ENCODE results near the gene AHNAK. TPM values are rescaled to one million over a fixed set of nuclear protein-coding genes. Genes with fewer than 3 reads are reported as not detected.
"Not testable (repeated sequence)": the region's sequence is repeated elsewhere in the genome, so short reads cannot be mapped to it uniquely, and the experiment has no call there.

Gene AHNAK
- total RNA-seq, 3 donors from 2014 or later, result 12.3 to 22.7 (median 13.3) TPM

- Mint-ChIP-seq H3K27me3 (ENCODE audit: low read depth) (no peaks in the 10 kb centered on the region), H3K9me3 (no peaks in the 10 kb centered on the region), H3K4me1 (ENCODE audit: low read depth) (peaks cover 15% of the 10 kb centered on the region), H3K4me3 (no peak overlapping the region), H3K36me3 (ENCODE audit: insufficient read depth) (peaks cover 21% of the 10 kb centered on the region)
- DNase-seq (no peak), ATAC-seq (no peak)
Observed at GRCh38 chr11:62578541-62578940, 31.9 kb upstream of the AHNAK start.

GRCh38 chr11:62577046-62577714, 30.6 kb upstream of the AHNAK start:
- H3K9me3 Mint-ChIP-seq, result no peaks in the 10 kb centered on the region
- no peak overlapping the region for H3K4me3 Mint-ChIP-seq
- peaks cover 33% of the 10 kb centered on the region for H3K36me3 Mint-ChIP-seq (ENCODE audit: insufficient read depth)
- no peak for DNase-seq
- H3K27me3 Mint-ChIP-seq (ENCODE audit: low read depth), result no peaks in the 10 kb centered on the region
- H3K4me1 Mint-ChIP-seq (ENCODE audit: low read depth), result peaks cover 25% of the 10 kb centered on the region
- no peak for ATAC-seq

- Mint-ChIP-seq H3K4me3 (peak overlapping the region; percentile 98), H3K36me3 (ENCODE audit: insufficient read depth) (peaks cover 40% of the 10 kb centered on the region), H3K4me1 (ENCODE audit: low read depth) (peaks cover 39% of the 10 kb centered on the region), H3K9me3 (no peaks in the 10 kb centered on the region), H3K27me3 (ENCODE audit: low read depth) (no peaks in the 10 kb centered on the region)
- DNase-seq, result no peak
- ATAC-seq, result no peak
Observed at GRCh38 chr11:62575837-62576236, 29.2 kb upstream of the AHNAK start.

- Mint-ChIP-seq H3K4me1 (ENCODE audit: low read depth) (peaks cover 44% of the 10 kb centered on the region), H3K4me3 (peak overlapping the region; percentile 98), H3K9me3 (no peaks in the 10 kb centered on the region), H3K36me3 (ENCODE audit: insufficient read depth) (peaks cover 42% of the 10 kb centered on the region), H3K27me3 (ENCODE audit: low read depth) (no peaks in the 10 kb centered on the region)
- ATAC-seq (no peak), DNase-seq (no peak)
Observed at GRCh38 chr11:62575156-62575555, 28.6 kb upstream of the AHNAK start.

- Mint-ChIP-seq H3K4me3 (peak overlapping the region; percentile 98), H3K27me3 (ENCODE audit: low read depth) (no peaks in the 10 kb centered on the region), H3K9me3 (no peaks in the 10 kb centered on the region), H3K36me3 (ENCODE audit: insufficient read depth) (peaks cover 45% of the 10 kb centered on the region), H3K4me1 (ENCODE audit: low read depth) (peaks cover 50% of the 10 kb centered on the region)
- ATAC-seq, result peak; percentile 9 to 11
- no peak for DNase-seq
Observed at GRCh38 chr11:62574363-62575071, 27.9 kb upstream of the AHNAK start.

GRCh38 chr11:62573592-62574362, 27.2 kb upstream of the AHNAK start, which contains the start of gene EEF1G:
TSS of gene EEF1G (minus strand) at chr11:62573891. CDS start at chr11:62573842, 49 bp downstream.
- H3K9me3 Mint-ChIP-seq, result no peaks in the 10 kb centered on the region
- peaks cover 47% of the 10 kb centered on the region for H3K36me3 Mint-ChIP-seq (ENCODE audit: insufficient read depth)
- no peaks in the 10 kb centered on the region for H3K27me3 Mint-ChIP-seq (ENCODE audit: low read depth)
- peak within 1 kb of the TSS; percentile 98 for H3K4me3 Mint-ChIP-seq
- ATAC-seq (peak; percentile 91 to 92), DNase-seq (peak; percentile 96)
- peaks cover 51% of the 10 kb centered on the region for H3K4me1 Mint-ChIP-seq (ENCODE audit: low read depth)

- peaks cover 45% of the 10 kb centered on the region for H3K36me3 Mint-ChIP-seq (ENCODE audit: insufficient read depth)
- DNase-seq, result no peak
- peak overlapping the region; percentile 98 for H3K4me3 Mint-ChIP-seq
- ATAC-seq, result peak in 1 of 2 donors; percentile 14
- H3K9me3 Mint-ChIP-seq, result no peaks in the 10 kb centered on the region
- H3K4me1 Mint-ChIP-seq (ENCODE audit: low read depth), result peaks cover 54% of the 10 kb centered on the region
- no peaks in the 10 kb centered on the region for H3K27me3 Mint-ChIP-seq (ENCODE audit: low read depth)
Observed at GRCh38 chr11:62573006-62573591, 26.5 kb upstream of the AHNAK start.

- H3K4me3 Mint-ChIP-seq, result peak overlapping the region; percentile 98
- DNase-seq (no peak), ATAC-seq (no peak)
- H3K4me1 Mint-ChIP-seq (ENCODE audit: low read depth), result peaks cover 55% of the 10 kb centered on the region
- no peaks in the 10 kb centered on the region for H3K27me3 Mint-ChIP-seq (ENCODE audit: low read depth)
- no peaks in the 10 kb centered on the region for H3K9me3 Mint-ChIP-seq
- H3K36me3 Mint-ChIP-seq (ENCODE audit: insufficient read depth), result peaks cover 44% of the 10 kb centered on the region
Observed at GRCh38 chr11:62572431-62572830, 25.8 kb upstream of the AHNAK start.

GRCh38 chr11:62571493-62571892, 24.9 kb upstream of the AHNAK start:
- peaks cover 62% of the 10 kb centered on the region for H3K4me1 Mint-ChIP-seq (ENCODE audit: low read depth)

GRCh38 chr11:62570903-62571302, 24.3 kb upstream of the AHNAK start:
- not testable (repeated sequence) for H3K9me3 Mint-ChIP-seq; ATAC-seq; DNase-seq; H3K27me3 Mint-ChIP-seq (ENCODE audit: low read depth)
- Mint-ChIP-seq H3K4me1 (ENCODE audit: low read depth) (peaks cover 68% of the 10 kb centered on the region), H3K36me3 (ENCODE audit: insufficient read depth) (peaks cover 55% of the 10 kb centered on the region), H3K4me3 (peak overlapping the region; percentile 98)

More at GRCh38 chr11:62571493-62571892, 24.9 kb upstream of the AHNAK start:
- H3K9me3 Mint-ChIP-seq; ATAC-seq; DNase-seq; H3K27me3 Mint-ChIP-seq (ENCODE audit: low read depth): not testable (repeated sequence)
- H3K36me3 Mint-ChIP-seq (ENCODE audit: insufficient read depth), result peaks cover 53% of the 10 kb centered on the region
- peak overlapping the region; percentile 98 for H3K4me3 Mint-ChIP-seq

- no peaks in the 10 kb centered on the region for H3K9me3 Mint-ChIP-seq
- DNase-seq, result no peak
- H3K4me1 Mint-ChIP-seq (ENCODE audit: low read depth), result peaks cover 66% of the 10 kb centered on the region
- H3K27me3 Mint-ChIP-seq (ENCODE audit: low read depth), result no peaks in the 10 kb centered on the region
- peak overlapping the region; percentile 1 for H3K4me3 Mint-ChIP-seq
- peaks cover 59% of the 10 kb centered on the region for H3K36me3 Mint-ChIP-seq (ENCODE audit: insufficient read depth)
- no peak for ATAC-seq
Observed at GRCh38 chr11:62569611-62570010, 23.0 kb upstream of the AHNAK start.

- H3K4me1 Mint-ChIP-seq (ENCODE audit: low read depth), result peaks cover 50% of the 10 kb centered on the region
- DNase-seq (no peak), ATAC-seq (peak in 1 of 2 donors; percentile 16)
- peaks cover 49% of the 10 kb centered on the region for H3K36me3 Mint-ChIP-seq (ENCODE audit: insufficient read depth)
- peak overlapping the region; percentile 42 for H3K4me3 Mint-ChIP-seq
- H3K9me3 Mint-ChIP-seq, result no peaks in the 10 kb centered on the region
- no peaks in the 10 kb centered on the region for H3K27me3 Mint-ChIP-seq (ENCODE audit: low read depth)
Observed at GRCh38 chr11:62567018-62567633, 20.5 kb upstream of the AHNAK start.

- Mint-ChIP-seq H3K4me3 (peak overlapping the region; percentile 3), H3K9me3 (no peaks in the 10 kb centered on the region), H3K36me3 (ENCODE audit: insufficient read depth) (peaks cover 45% of the 10 kb centered on the region), H3K4me1 (ENCODE audit: low read depth) (peaks cover 45% of the 10 kb centered on the region), H3K27me3 (ENCODE audit: low read depth) (no peaks in the 10 kb centered on the region)
- ATAC-seq (no peak), DNase-seq (no peak)
Observed at GRCh38 chr11:62566247-62566646, 19.6 kb upstream of the AHNAK start.

Data from activated T-cell treated with anti-CD3 and anti-CD28 coated beads, Interleukin-2, amount 50 U/mL, for 4 hours (primary cell).